Spleen (tissue), 11 donors: ENCODE data around the gene CNOT6. TPM values are rescaled to one million over a fixed set of nuclear protein-coding genes. Genes with fewer than 3 reads are reported as not detected.

Experiments used
- DNase-seq: peaks from one replicate; pipeline ENCODE4 v3.0.0-alpha.2; 2020
- H3K27ac ChIP-seq, 8 donors: fragments of 200-600 bp; sonication (generic) in 7 of 8; 1 replicate in 4 of 8; 2 replicates in 4 of 8; pipeline versions ENCODE4 v1.5.0 to v1.8.0; 2016 to 2021; ENCODE audit warnings: inconsistent platforms in 4 of 8, mild to moderate bottlenecking in 4 of 8, moderate library complexity in 1 of 8
- H3K27me3 ChIP-seq, 7 donors: fragments of 200-600 bp; sonication (generic) in 6 of 7; replicated peaks in 1 of 7; 1 replicate in 4 of 7; 2 replicates in 3 of 7; pipeline versions ENCODE4 v1.5.0 to v1.8.0; 2016 to 2021; ENCODE audit warnings: inconsistent platforms in 3 of 7, mild to moderate bottlenecking in 1 of 7
- H3K36me3 ChIP-seq, 6 donors: fragments of 200-600 bp; sonication (generic) in 5 of 6; 1 replicate in 4 of 6; 2 replicates in 2 of 6; pipeline versions ENCODE4 v1.5.0 to v1.8.0; 2016 to 2021; ENCODE audit warnings: inconsistent platforms in 2 of 6
- H3K4me1 ChIP-seq, 6 donors: fragments of 200-600 bp; sonication (generic) in 5 of 6; 1 replicate in 3 of 6; 2 replicates in 3 of 6; pipeline versions ENCODE4 v1.5.0 to v1.8.0; 2016 to 2021; ENCODE audit warnings: inconsistent platforms in 3 of 6
- H3K4me3 ChIP-seq, 8 donors: fragments of 200-600 bp; sonication (generic) in 7 of 8; 1 replicate in 4 of 8; 2 replicates in 4 of 8; pipeline versions ENCODE4 v1.5.0 to v1.8.0; 2016 to 2021; ENCODE audit warnings: inconsistent platforms in 4 of 8, mild to moderate bottlenecking in 4 of 8, moderate library complexity in 2 of 8
- H3K9me3 ChIP-seq, 8 donors: fragments of 200-600 bp; sonication (generic) in 7 of 8; 1 replicate in 4 of 8; 2 replicates in 4 of 8; pipeline versions ENCODE4 v1.5.0 to v1.8.0; 2016 to 2021; ENCODE audit warnings: inconsistent platforms in 4 of 8
- CTCF ChIP-seq, 11 experiments: fragments of 200-600 bp in 7 of 11; fragments of 450-650 bp in 4 of 11; sonication (generic) in 4 of 11; IDR thresholded peaks in 8 of 11; conservative IDR thresholded peaks in 3 of 11; 1 replicate in 7 of 11; 2 replicates in 4 of 11; pipeline versions ENCODE4 v1.4.0 to v1.8.0; 2016 to 2021; ENCODE audit warnings: antibody characterized with exemption in 11 of 11, inconsistent platforms in 4 of 11, mild to moderate bottlenecking in 1 of 11
- POLR2A ChIP-seq, 3 donors: fragments of 450-650 bp; IDR thresholded peaks; one replicate each; pipeline ENCODE4 v1.5.1; 2017; ENCODE audit warnings: antibody characterized with exemption in 3 of 3, mild to moderate bottlenecking in 1 of 3
- POLR2AphosphoS5 ChIP-seq, 3 donors: sonication (generic); formaldehyde crosslinking; IDR thresholded peaks; one replicate each; pipeline ENCODE4 v1.5.1; 2017; ENCODE audit warnings: antibody characterized with exemption in 3 of 3
- WGBS, 5 donors: extraction: QIAGEN DNeasy Blood & Tissue Kit in 3 of 5; methylation state at CpG; one replicate each; pipeline versions ENCODE4 v1.1.5 to v1.1.7; 2013 to 2018; 5-methylcytosine and 5-hydroxymethylcytosine counted together
- intact Hi-C: fragments of 100-400 bp; cut with DNase I; formaldehyde crosslinking; loops from one replicate; pipeline ENCODE4 v1.15.0; 2023; ENCODE audit warnings: low total_unique reads
- polyA plus RNA-seq, 3 donors: library from polyadenylated mRNA; stranded (reverse); fragments of 200-250 nt; gene quantifications; one replicate each; pipeline ENCODE4 v1.2.1, GENCODE V29; 2013
- total RNA-seq, 7 donors: library from RNA; depleted of rRNA in 3 of 7; stranded (reverse); fragments of >200 nt in 3 of 7; fragmentation: NEBNext Ultra II Directional in 4 of 7; extraction: Animal tissue kit (Norgen Biotek cat#: 25700) in 4 of 7; gene quantifications; one replicate each; pipeline versions ENCODE4 v1.1.0 to v1.2.1, GENCODE V29; 2016 to 2021
- donor health status: healthy with polysubstance abuse.
- donor health status: DM: no; HTN: no; CAD: no; lungs with moderate emphysema.
- donor health status: DM: no; HTN: no; CAD: no.
- donor health status: Bipolar disorder and iron deficiency.
- donor health status: healthy.
- donor health status: DM: no; HTN: no; CAD: no.
- donor health status: DM: yes; HTN: yes; CAD: no.

Gene CNOT6
- total and polyA plus RNA-seq, 10 donors: 5.5 to 26.5 (median 21.6) TPM

GRCh38 chr5:180601591-180602480 is 107.7 kb downstream of the CNOT6 start:
- Histone ChIP-seq H3K27ac (no peak overlapping the region), H3K4me1 (peaks cover 0 to 7% (median 0%) of the 10 kb centered on the region in 6 donors), H3K9me3 (no peaks in the 10 kb centered on the region), H3K4me3 (no peak overlapping the region), H3K27me3 (no peaks in the 10 kb centered on the region), H3K36me3 (no peaks in the 10 kb centered on the region)
- TF ChIP-seq POLR2AphosphoS5 (IDR thresholded peaks at IDR 0.05) (no peak), CTCF (IDR thresholded peaks at IDR 0.05 in 8 of 11, conservative IDR thresholded peaks at IDR 0.05 in 3 of 11) (no peak), POLR2A (IDR thresholded peaks at IDR 0.05) (no peak)
- DNase-seq: peak; percentile 70
- intact Hi-C loops: no loop called here
- WGBS, 5 donors: 80 to 88% (median 85%) methylated on average over 31 to 36 of the region's 36 CpGs

GRCh38 chr5:180602481-180603075 is 108.4 kb downstream of the CNOT6 start:
- DNase-seq: no peak
- Histone ChIP-seq H3K4me1 (peaks cover 0 to 7% (median 0%) of the 10 kb centered on the region in 6 donors), H3K27me3 (no peaks in the 10 kb centered on the region), H3K9me3 (no peaks in the 10 kb centered on the region), H3K36me3 (no peaks in the 10 kb centered on the region), H3K4me3 (no peak overlapping the region), H3K27ac (peak overlapping the region in 1 of 8 donors; percentile 8)
- TF ChIP-seq POLR2AphosphoS5 (IDR thresholded peaks at IDR 0.05) (peak in 2 of 3 donors; percentile 15 to 49), CTCF (IDR thresholded peaks at IDR 0.05 in 8 of 11, conservative IDR thresholded peaks at IDR 0.05 in 3 of 11) (no peak)
- WGBS, 5 donors: 66 to 77% (median 76%) methylated on average over 10 to 15 of the region's 15 CpGs
- intact Hi-C loops: no loop called here

- intact Hi-C loops: no loop called here
- Histone ChIP-seq H3K36me3 (no peaks in the 10 kb centered on the region), H3K4me3 (no peak overlapping the region), H3K27me3 (no peaks in the 10 kb centered on the region), H3K4me1 (peaks cover 0 to 7% (median 0%) of the 10 kb centered on the region in 6 donors), H3K27ac (peak overlapping the region in 2 of 8 donors; percentile 8 to 33), H3K9me3 (no peaks in the 10 kb centered on the region)
- DNase-seq: peak; percentile 69
- TF ChIP-seq POLR2AphosphoS5 (IDR thresholded peaks at IDR 0.05): no peak
- TF ChIP-seq POLR2A (IDR thresholded peaks at IDR 0.05): no peak
- no peak for TF ChIP-seq CTCF (IDR thresholded peaks at IDR 0.05 in 8 of 11, conservative IDR thresholded peaks at IDR 0.05 in 3 of 11)
- whole genome bisulfite sequencing, 5 donors: 87 to 91% (median 90%) methylated on average over 5 to 19 of the region's 19 CpGs
Measured at GRCh38 chr5:180603076-180603594, 109.0 kb downstream of the CNOT6 start.

GRCh38 chr5:180604271-180604670 is 110.1 kb downstream of the CNOT6 start:
- H3K4me3 ChIP-seq: no peak overlapping the region
- no peak overlapping the region for H3K27ac ChIP-seq
- H3K4me1 ChIP-seq: peaks cover 0 to 7% (median 0%) of the 10 kb centered on the region in 6 donors
- intact Hi-C loops: no loop called here
- TF ChIP-seq POLR2A (IDR thresholded peaks at IDR 0.05): no peak
- TF ChIP-seq POLR2AphosphoS5 (IDR thresholded peaks at IDR 0.05): peak in 2 of 3 donors; percentile 18 to 44
- peaks cover 0 to 9% (median 0%) of the 10 kb centered on the region in 6 donors for H3K36me3 ChIP-seq
- DNase-seq: peak; percentile 70
- H3K27me3 ChIP-seq: peaks cover 0 to 2% (median 0%) of the 10 kb centered on the region in 7 donors
- WGBS, 5 donors: 59 to 75% (median 69%) methylated on average over 13 of the region's 13 CpGs
- H3K9me3 ChIP-seq: no peaks in the 10 kb centered on the region
